T47D (cell line): ENCODE measurements around the gene SIRPD.
"Not testable (repeated sequence)": the region's sequence is repeated elsewhere in the genome, so short reads cannot be mapped to it uniquely, and the experiment has no call there.

ENCODE experiments used
- DNase-seq, 2 experiments: peaks; one replicate each; pipeline versions ENCODE4 v3.0.0 to v3.0.0-alpha.2; 2011 to 2012; ENCODE audit warnings: low read depth in 1 of 2, low spot score in 1 of 2
- JUND ChIP-seq: IDR thresholded peaks from 2 replicates; pipeline ENCODE4 v1.6.1; 2012; ENCODE audit warnings: low read depth
- in situ Hi-C: cut with HindIII; loops from 2 replicates; pipeline ENCODE4 v1.10.0; 2016; ENCODE audit warnings: low sequenced_read_pairs, low pct_unique_long_range_greater_than_20kb

SIRPD gene

DNA sequence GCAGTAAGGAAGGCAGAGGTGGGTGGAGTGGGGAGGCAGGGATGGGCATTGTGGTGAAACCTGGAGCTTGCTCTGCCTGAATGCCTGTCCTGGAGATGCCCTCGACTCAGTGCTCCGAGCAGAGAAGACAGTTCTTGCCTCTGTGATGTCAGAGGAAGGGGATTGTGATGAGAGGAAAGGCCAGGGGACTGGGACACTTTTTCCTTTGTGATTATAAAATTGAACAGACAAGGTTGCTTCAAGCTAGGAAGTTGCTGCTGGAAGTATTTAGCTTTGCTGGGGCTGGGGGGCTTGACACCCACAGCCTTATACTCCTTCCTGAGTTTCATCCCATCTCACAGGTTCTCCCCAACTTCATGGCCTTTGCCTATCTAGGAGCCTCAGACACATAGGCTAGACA is at the start of gene SIRPD:
TSS of gene SIRPD (minus strand) at position 101 of the 400 bp plus-strand sequence. CDS start at position 49, 52 bp downstream.
- in situ Hi-C loops = no loop called here
- no peak for TF ChIP-seq JUND
- DNase-seq = no peak

DNA sequence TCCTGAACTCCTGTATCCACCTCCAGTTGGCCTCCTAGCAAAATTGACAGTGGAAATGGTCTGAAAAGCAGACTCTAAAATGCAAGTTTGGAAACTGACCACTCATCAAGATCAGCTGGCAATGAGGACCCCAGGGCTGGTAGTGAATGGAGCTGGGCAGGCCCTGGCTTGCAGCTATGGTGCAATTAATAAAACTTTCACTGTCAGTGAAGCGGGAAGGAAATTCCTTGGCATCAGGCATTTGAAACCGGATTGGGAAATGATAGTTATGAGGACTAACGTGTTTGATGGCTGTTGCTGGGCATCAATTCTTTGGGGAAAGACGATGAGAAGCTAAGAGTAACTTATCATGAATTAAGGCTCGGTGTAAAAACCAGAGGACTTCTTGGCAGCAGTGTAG is 43.2 kb upstream of the SIRPD start:
- no peak for TF ChIP-seq JUND
- in situ Hi-C loops = no loop called here
- no peak for DNase-seq

DNA sequence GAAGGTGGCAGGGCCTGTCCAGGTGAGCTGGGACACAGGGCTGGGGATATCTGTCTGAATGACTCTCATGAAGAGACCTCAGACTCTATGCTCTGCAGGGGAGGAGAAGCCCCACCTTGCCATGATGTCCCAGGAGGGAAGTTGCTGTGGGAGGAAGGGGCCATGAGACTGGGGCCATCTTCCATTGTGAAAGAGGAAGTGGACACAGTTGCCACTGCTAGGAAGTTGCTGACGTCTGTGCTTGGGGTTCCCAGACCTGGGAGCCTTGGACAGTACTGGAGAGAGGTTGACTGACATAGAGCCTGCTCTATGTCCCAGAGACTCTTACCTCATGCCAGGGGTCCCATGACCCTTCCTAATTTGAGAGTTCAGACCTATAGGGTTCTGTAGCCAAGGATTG is 37.8 kb upstream of the SIRPD start:
- in situ Hi-C loops = no loop called here
- no peak for TF ChIP-seq JUND
- DNase-seq = no peak

DNA sequence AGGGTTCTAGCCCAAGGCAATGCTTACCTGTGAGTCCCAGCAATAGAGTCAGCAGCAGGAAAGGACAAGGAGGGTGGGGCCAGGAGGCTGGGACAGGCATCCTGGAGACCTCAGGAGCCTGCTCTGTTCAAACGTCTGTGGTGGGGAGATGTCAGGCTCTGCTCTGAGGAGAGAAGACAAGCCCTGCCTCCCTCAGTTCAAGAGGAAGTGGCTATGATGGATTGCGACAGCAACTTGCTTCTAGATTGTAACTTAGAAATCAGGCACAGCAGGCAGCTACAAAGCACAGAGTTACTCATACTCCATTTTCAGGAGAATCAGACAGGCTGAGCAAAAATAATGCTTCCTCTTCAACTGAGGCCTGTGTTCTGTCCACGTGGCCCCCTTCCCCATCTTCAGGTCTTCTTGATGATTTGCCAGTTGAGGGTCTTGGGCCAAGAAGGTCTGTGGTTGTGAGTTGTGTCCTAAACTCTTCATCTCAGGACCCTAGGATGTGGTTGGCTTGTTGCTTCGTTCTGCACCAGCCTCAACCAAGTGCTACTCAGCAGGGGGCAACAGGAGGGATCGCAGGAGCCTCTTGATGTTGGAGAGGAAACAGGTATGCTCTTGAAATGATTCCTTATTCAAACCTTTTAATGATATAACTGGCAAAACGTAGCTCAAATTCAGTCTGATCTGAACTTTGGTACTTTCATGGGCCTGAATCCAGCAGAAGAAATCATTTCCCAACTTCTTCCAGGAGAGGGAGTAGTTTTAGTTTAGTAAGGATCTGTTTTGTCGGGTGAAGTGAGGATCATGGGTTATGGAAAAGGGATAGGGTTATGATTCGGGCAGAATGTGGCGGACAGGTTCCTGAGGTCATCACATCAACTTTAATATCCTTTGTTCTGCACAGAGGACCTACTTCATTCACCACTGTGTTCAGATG is 31.3 kb upstream of the SIRPD start:
- no peak for DNase-seq
- no peak for TF ChIP-seq JUND
- in situ Hi-C loops = no loop called here

DNA sequence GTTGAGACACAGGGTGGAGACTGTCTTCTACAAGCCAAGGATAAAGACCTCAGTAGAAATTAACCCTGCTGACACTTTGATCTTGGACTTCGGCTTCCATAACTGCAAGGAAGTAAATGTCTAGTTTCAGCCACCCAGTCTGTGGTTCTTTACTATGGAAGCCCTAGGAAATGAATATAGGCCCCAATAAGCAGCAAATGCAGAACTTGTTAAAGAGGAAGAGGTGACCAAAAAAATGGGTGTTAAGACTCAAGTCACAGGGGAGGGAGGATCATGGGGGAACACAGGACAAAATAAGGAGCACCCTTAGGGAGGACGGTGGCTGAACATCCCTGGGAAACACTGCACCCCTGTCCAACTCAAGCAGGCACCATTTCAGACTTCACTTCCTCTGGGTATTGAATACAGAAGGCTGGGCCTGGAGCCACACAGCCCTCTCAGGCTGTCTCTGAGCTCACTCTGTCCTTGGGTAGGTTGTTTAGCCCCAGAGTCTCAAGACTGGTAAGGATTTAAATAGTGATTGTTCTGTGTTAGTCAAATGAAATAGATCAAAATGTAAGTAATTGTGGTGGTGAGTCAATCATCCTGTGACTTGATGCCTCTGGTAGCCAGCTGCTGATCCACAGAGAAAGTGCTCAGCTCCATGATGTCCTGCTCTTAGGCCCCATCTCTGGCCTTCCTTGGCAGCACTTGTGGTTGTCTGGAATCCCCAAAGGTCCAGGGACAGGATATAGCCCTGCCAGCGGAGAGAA is 30.5 kb upstream of the SIRPD start:
- in situ Hi-C loops = no loop called here
- TF ChIP-seq JUND = no peak
- DNase-seq = no peak

DNA sequence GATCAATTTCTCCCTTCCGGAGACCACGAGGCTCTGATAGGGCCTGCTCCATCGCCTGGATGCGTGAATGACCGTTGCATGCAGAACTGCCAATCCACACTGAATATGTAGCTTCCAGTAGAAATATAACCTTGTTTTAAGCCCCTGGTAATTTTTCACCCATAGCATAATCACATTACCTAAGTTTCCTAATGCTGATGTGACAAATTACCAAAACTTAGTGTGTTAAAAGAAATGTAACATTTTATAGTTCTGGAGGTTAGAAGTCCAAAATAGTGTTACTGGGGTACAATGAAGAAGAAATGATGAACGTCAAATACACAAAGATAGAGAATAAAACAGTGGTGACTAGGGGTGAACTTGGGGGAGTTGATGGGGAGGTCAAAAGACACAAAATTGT is 22.0 kb upstream of the SIRPD start:
- no peak for TF ChIP-seq JUND
- DNase-seq = no peak
- in situ Hi-C loops = no loop called here

DNA sequence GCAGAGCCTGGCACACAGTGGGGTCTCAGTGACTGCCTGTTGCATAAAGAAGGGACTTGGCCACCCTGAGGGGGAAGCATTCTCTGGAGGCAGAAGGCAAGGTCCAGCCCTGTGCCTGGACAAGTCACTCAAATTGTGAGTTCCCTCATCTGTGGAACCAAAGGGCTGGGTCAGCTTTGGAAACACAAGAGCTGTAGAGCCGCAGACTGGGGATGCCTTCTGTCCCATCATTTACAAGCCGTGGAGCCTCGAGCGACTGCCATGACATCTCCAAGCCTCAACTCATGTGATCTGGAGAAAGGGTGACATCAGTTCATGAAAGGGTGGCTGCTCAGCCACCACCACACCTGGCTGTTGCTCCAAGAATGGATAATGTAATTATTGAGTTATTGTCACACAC is 20.4 kb upstream of the SIRPD start:
- DNase-seq = no peak
- TF ChIP-seq JUND = no peak
- in situ Hi-C loops = no loop called here

DNA sequence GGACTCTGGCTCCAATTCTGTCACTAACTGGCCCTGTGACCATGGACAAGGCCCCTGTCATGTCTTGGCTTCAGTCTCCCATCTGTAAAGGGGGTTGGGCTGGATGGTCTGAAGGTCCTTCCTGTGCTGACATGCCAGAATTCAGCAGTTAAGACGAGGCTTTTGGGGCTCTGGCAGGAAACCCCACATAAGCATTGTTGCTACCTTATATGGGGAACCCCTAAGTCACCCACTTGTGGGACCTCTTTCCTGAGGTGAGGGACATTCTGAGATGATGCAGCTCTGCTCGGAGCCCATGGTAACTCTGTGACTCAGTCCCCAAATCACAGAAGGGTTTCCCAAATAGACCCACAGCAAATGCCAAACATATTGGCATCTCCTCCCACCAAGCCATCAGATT is 19.8 kb upstream of the SIRPD start:
- in situ Hi-C loops, DNase-seq: not testable (repeated sequence)

DNA sequence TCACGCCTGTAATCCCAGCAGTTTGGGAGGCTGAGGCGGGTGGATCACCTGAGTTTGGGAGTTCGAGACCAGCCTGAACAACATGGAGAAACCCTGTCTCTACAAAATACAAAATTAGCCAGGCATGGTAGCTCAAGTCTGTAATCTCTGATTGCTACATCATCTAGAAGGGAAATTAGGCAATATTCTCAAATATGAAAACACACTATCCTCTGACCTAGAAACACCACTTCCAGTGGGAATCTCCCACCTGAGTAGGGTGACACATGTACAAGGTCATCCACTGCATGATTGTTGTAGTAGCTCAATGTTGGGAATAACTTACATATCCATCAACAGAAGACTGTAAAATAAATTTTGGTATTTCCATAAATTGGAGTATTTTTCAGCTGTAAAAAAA is 19.1 kb upstream of the SIRPD start:
- no peak for DNase-seq
- in situ Hi-C loops = no loop called here
- TF ChIP-seq JUND = no peak

DNA sequence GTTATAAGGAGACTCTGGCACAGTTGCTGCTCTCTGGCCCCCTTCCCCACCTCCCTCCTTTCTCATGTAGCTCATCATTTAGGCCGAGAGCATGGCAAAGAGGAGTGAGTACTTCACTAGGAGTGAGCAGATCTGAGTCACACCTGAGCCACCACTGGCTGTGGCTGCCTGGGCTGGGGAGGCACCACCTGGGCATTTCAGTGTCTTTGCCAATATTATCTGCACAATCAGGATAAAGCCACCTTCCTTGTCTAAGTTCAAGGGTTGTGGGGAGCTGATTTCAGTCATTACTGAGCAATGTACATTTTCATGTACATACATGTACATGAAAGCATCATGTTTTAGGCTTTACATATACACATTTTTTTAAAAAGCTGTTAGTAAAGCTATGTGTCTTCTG is 18.5 kb upstream of the SIRPD start:
- DNase-seq, in situ Hi-C loops: not testable (repeated sequence)

DNA sequence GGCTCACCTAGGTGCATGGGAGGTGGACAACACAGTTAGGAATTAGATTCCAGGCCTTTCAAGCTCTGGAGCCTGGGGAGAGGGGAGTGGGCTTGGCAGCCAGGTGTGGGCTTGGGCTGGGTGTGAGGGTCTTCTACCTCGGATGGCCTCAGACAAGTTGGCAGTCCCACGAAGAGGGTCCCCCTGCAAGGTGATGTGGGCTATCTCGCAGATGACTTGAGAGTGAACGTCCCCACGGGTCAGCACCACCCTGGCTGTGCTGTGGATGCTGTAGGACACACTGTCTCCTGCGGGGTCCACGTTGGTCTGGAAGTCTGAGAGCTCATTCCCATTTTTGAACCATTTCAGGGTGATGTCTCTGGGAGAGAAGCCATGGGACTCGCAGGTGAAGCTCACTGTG is 14.1 kb upstream of the SIRPD start:
- in situ Hi-C loops, DNase-seq: not testable (repeated sequence)

DNA sequence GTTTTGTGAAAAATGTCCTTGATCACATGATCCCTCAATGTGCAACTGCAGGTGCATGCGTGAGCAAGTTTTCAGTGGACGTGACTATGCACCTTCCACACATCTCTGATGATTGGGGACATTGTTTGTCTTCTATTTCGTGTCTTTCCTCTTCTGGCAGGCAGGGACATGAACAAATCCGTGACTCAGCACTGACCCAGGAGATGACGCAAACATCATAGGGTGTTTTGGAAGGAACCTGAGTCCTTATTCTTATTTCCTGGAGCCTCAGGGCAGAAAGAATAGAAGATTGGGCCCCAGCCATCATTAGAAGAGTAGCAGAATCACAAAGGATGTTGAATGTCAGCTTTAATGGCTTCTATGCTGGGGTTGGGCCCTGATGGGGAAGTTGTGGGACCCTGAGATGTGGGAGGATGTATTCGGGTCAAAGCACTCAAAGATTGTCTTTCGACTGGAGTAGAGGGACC is 11.9 kb upstream of the SIRPD start:
- DNase-seq = peak in 1 of 2 experiments; percentile 53
- no peak for TF ChIP-seq JUND
- in situ Hi-C loops = no loop called here

DNA sequence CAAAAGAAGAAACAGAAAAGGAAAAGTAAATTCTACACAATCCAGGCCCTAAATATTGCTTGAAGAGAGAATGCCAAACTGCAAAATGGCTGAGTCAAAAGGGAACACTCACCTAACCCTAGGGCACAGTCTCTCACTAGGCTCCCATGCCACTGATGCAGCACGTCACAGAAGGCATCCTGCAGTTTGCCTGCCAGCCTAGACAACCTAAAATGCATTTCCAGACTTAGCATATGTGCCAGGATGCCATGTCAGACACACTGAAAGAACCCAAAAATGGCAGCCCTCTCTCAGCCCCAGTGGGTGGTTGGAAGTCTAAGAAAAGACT is 10.6 kb upstream of the SIRPD start:
- in situ Hi-C loops = no loop called here
- TF ChIP-seq JUND = no peak
- no peak for DNase-seq
